T1000 (cell line): ENCODE measurements around the gene ABHD3.
"Not testable (repeated sequence)": the region's sequence is repeated elsewhere in the genome, so short reads cannot be mapped to it uniquely, and the experiment has no call there.

ENCODE experiments used
- DNase-seq: peaks from one replicate; lab custom pipeline; 2025; ENCODE audit warnings: mixed read lengths; lab: John Stamatoyannopoulos, UW

Gene ABHD3

DNA sequence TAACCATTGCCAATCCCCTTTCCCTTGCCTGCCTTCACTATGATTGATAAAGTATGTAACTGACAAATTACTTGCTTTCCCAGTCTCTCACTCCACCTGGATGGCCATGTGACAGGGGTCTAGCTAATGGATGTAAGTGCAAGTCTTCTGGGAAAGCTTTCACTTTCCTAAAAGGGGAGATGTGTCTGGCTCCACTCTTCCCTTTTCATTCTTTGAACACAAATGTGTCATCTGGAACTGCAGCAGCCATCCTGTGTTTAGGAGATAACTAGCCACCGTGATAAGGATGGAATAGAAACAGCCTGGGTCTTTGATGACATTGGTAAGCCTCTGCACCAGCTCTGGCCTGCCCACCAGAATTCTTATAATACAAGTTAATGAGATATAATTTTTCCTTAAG lies 54.3 kb downstream of the ABHD3 start:
- no peak for DNase-seq

- DNase-seq, result not testable (repeated sequence)
Observed at GRCh38 chr18:21640375-21640774, 64.2 kb downstream of the ABHD3 start.

GRCh38 chr18:21638822-21639221 lies 65.8 kb downstream of the ABHD3 start:
- DNase-seq, result no peak

DNA sequence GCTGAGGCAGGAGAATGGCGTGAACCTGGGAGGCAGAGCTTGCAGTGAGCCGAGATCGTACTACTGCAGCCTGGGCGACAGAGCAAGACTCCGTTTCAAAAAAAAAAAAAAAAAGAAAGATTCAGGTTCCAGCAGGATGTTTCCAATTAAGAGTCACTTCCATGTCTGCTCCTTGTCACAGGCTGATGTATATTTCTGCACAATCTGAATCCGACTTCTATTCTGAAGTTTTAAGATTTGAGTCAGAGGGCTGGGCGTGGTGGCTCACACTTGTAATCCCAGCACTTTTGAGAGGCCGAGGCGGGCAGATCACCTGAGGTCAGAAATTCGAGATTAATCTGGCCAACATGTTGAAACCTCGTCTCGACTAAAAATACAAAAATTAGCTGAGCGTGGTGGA lies 67.8 kb downstream of the ABHD3 start:
- DNase-seq, result no peak

DNA sequence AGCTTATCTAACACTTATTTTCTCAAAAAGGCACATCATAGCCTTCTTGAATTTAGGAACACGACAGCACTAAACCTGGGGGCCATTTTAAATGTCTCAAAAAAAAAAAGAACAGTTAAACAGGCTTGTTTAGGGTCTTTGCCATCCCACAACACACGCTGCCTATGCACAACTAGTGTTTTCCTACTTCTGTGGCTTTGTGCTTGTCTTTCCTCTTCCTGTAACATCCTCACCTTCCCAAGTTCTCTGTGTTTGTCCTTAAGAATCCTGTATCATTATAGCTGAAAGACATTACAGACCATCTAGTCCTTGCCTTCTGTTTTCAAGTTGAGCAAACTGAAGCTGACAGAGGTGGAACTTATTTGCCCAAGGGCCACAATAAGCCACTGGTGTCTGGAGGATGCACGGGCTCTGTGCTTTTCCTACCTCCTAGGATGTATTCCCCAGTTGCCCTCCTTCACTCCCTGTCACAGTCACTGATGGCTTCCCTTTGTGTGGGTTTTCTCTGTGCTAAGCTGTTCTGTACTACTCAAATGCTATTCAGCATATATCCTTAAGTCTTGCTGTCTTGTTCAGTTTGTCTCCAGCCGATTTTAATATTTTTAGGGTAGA lies 69.9 kb downstream of the ABHD3 start:
- DNase-seq, result no peak

- DNase-seq, result no peak
Observed at GRCh38 chr18:21632393-21632792, 72.2 kb downstream of the ABHD3 start.

GRCh38 chr18:21629089-21629832 lies 75.3 kb downstream of the ABHD3 start:
- DNase-seq, result no peak

DNA sequence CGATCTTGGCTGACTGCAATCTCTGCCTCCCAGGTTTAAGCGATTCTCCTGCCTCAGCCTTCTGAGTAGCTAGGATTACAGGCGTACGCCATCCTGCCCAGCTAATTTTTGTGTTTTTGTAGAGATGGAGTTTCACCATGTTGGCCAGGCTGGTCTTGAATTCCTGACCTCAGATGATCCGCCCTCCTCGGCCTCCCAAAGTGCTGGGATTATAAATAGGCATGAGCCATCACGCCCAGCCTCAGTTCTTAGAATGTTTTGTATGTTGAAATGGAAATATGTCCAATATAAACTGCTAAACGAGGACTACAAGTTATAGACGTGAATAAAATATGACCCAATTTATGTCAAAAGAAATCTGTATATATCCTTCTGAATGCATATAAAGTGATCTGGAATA lies 82.9 kb downstream of the ABHD3 start:
- not testable (repeated sequence) for DNase-seq

- DNase-seq, result peak; percentile 87
Observed at GRCh38 chr18:21612125-21613039, 92.2 kb downstream of the ABHD3 start, which contains the start of gene SNRPD1. TSS of gene SNRPD1 (plus strand) at chr18:21612314. CDS start at chr18:21612430, 116 bp downstream.

DNA sequence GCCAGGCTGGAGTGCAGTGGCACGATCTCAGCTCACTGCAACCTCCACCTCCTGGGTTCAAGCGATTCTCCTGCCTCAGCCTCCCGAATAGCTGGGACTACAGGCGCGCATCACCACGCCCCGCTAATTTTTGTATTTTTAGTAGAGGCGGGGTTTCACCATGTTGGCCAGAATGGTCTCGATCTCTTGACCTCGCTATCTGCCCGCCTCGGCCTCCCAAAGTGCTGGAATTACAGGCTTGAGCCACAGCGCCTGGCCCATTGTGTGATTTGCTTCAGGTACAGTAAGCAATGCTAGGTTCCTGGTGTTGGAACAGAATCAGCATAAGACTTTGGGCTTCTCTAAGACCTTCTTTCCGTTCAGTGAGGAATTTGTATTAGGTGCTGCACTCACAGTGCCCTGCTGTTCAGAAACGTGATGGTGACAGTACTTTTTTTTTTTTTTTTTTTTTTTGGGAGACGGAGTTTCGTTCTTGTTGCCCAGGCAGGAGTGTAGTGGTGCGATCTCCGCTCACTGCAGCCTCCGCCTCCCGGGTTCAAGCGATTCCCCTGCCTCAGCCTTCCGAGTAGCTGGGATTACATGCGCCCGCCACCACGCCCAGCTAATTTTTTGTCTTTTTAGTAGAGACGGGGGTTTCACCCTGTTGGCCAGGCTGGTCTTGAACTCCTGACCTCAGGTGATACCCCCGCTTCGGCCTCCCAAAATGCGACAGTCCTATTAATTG lies 93.0 kb downstream of the ABHD3 start:
- not testable (repeated sequence) for DNase-seq

DNA sequence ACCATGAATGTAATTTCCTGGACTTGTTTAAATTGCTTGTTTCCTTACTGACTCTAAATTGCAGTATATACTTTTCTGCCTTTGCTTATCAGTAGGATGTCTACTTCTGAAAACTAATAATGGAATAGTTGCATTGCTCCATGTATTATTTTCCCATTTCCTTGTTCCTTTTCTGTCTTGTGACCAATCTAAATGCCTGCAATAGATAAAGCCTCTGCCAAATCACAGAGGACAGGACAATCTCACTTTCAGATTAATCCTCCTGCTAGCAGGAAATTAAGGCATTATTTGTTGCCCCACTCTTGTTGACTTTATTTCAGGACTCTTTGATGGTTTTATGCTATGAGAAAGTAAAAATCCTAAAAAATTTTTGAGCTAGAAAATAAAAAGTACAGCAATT lies 99.4 kb downstream of the ABHD3 start:
- no peak for DNase-seq

GRCh38 chr18:21604671-21605070 lies 99.9 kb downstream of the ABHD3 start:
- DNase-seq, result no peak

GRCh38 chr18:21602299-21602587 lies 102.3 kb downstream of the ABHD3 start:
- DNase-seq, result no peak
